GM12878 (cell line): Measurements from ENCODE around the gene SCAMP4. TPM values are rescaled to one million over a fixed set of nuclear protein-coding genes. Genes with fewer than 3 reads are reported as not detected.

Experiments used
- ATAC-seq: fragments of 200-7000 bp; cut with Tn5 transposase; 3 replicates; pipeline ENCODE4 v1.9.1; 2020; ENCODE audit warnings: mild to moderate bottlenecking, moderate library complexity
- BruUV-seq: library from RNA; stranded (reverse); fragments of 400-500 nt; replicated peaks from 2 replicates; lab custom pipeline; 2021; lab: Mats Ljungman, UMichigan
- CTCF ChIA-PET: fragments of 300-600 bp; sonication (Branson Sonifier 250); formaldehyde crosslinking; extraction: SDS; loops from one replicate; lab custom pipeline; 2021; ENCODE audit warnings: inconsistent platforms; lab: Yijun Ruan, JAX
- POLR2A ChIA-PET: fragments of 350-600 bp; formaldehyde crosslinking; extraction: SDS; loops from one replicate; lab custom pipeline; 2021; ENCODE audit warnings: inconsistent platforms; lab: Charles Lee
- RAD21 ChIA-PET: fragments of 300-600 bp; sonication (Branson Sonifier 250); formaldehyde crosslinking; loops from one replicate; lab custom pipeline; 2023; ENCODE audit warnings: antibody characterized with exemption; ENCODE audit not compliant: unreplicated experiment; lab: Charles Lee
- SMC1A ChIA-PET: fragments of 300-600 bp; sonication (Branson Sonifier 250); formaldehyde crosslinking; loops from one replicate; lab custom pipeline; 2023; ENCODE audit not compliant: unreplicated experiment, uncharacterized antibody; lab: Charles Lee
- DNase-seq: peaks from one replicate; pipeline ENCODE4 v3.0.0-alpha.2; 2011; ENCODE audit warnings: low read depth, low spot score
- FAIRE-seq: peaks from 3 replicates; lab custom pipeline; 2011; peaks lifted over from hg19 to GRCh38; lab: Jason Lieb, UNC
- H2AFZ ChIP-seq: 2 replicates; pipeline ENCODE4 v1.6.0; 2011; ENCODE audit warnings: low read depth, low read length, control low read depth; ENCODE audit not compliant: control insufficient read depth
- H3K27ac ChIP-seq: 2 replicates; pipeline ENCODE4 v1.5.1; 2011; ENCODE audit warnings: control low read depth; ENCODE audit not compliant: control insufficient read depth, insufficient read depth
- H3K27me3 ChIP-seq, 2 experiments: replicated peaks in 1 of 2; 2 replicates each; pipeline versions ENCODE4 v1.6.0 to v1.6.1; 2011; ENCODE audit warnings: low read length in 1 of 2; ENCODE audit not compliant: control insufficient read depth in 2 of 2, insufficient read depth in 2 of 2
- H3K36me3 ChIP-seq, 2 experiments: 2 replicates each; pipeline ENCODE4 v1.5.1; 2011; ENCODE audit warnings: low read length in 1 of 2; ENCODE audit not compliant: control insufficient read depth in 2 of 2, insufficient read depth in 2 of 2
- H3K4me1 ChIP-seq: 2 replicates; pipeline ENCODE4 v1.6.1; 2011; ENCODE audit warnings: mild to moderate bottlenecking, low read length, moderate library complexity, mixed read lengths; ENCODE audit not compliant: control insufficient read depth, insufficient read depth
- H3K4me2 ChIP-seq: 2 replicates; pipeline ENCODE4 v1.6.0; 2011; ENCODE audit warnings: control low read depth; ENCODE audit not compliant: control insufficient read depth, insufficient read depth
- H3K4me3 ChIP-seq: fragments of 200-600 bp; sonication (generic); 2 replicates; pipeline ENCODE4 v1.5.1; 2016
- H3K79me2 ChIP-seq: 2 replicates; pipeline ENCODE4 v1.6.0; 2011; ENCODE audit warnings: low read length; ENCODE audit not compliant: control insufficient read depth, insufficient read depth
- H3K9ac ChIP-seq: 2 replicates; pipeline ENCODE4 v1.8.0; 2011; ENCODE audit warnings: low read length, control low read depth, mixed read lengths; ENCODE audit not compliant: control insufficient read depth, insufficient read depth
- H3K9me3 ChIP-seq: replicated peaks from 3 replicates; pipeline ENCODE4 v1.5.1; 2011; ENCODE audit warnings: mild to moderate bottlenecking, low read length; ENCODE audit not compliant: control insufficient read depth, insufficient read depth
- H4K20me1 ChIP-seq: 2 replicates; pipeline ENCODE4 v1.6.0; 2011; ENCODE audit not compliant: control insufficient read depth, insufficient read depth
- BHLHE40 ChIP-seq, 2 experiments: fragments of 450-650 bp in 1 of 2; IDR thresholded peaks; 2 replicates each; pipeline ENCODE4 v1.6.1; 2011 to 2017; ENCODE audit warnings: low read depth in 2 of 2, borderline replicate concordance in 1 of 2, improper control_type of control experiment in 1 of 2, low read length in 1 of 2, mild to moderate bottlenecking in 1 of 2
- CREM ChIP-seq: IDR thresholded peaks from 2 replicates; pipeline ENCODE4 v1.6.1; 2014; ENCODE audit warnings: antibody characterized with exemption, low read depth
- IKZF2 ChIP-seq, 2 experiments: fragments of 450-650 bp; IDR thresholded peaks; 2 replicates each; pipeline ENCODE4 v1.6.1; 2017; ENCODE audit warnings: mild to moderate bottlenecking in 2 of 2, moderate library complexity in 2 of 2
- PAX5 ChIP-seq: IDR thresholded peaks from 2 replicates; pipeline ENCODE4 v1.6.1; 2011; ENCODE audit warnings: low read depth, low read length, borderline replicate concordance
- RCOR1 ChIP-seq: conservative IDR thresholded peaks from 2 replicates; pipeline ENCODE4 v1.6.1; 2012; ENCODE audit warnings: low read depth, low read length, improper control_type of control experiment
- SIX5 ChIP-seq: IDR thresholded peaks from 2 replicates; pipeline ENCODE4 v1.6.1; 2011; ENCODE audit warnings: mild to moderate bottlenecking, low read depth, low read length, moderate library complexity; ENCODE audit not compliant: severe bottlenecking
- SMC3 ChIP-seq: IDR thresholded peaks from 2 replicates; pipeline ENCODE4 v1.6.1; 2011; ENCODE audit warnings: low read length, improper control_type of control experiment, borderline replicate concordance
- SUZ12 ChIP-seq: fragments of 200-600 bp; sonication (generic); IDR thresholded peaks from one replicate; pipeline ENCODE4 v1.6.1; 2018; ENCODE audit warnings: antibody characterized with exemption, mild to moderate bottlenecking; ENCODE audit not compliant: unreplicated experiment
- WGBS: methylation state at CpG from one replicate; pipeline ENCODE4 v1.1.6; 2016; ENCODE audit warnings: low lambda C conversion rate; ENCODE audit not compliant: insufficient replicate concordance, insufficient coverage; ENCODE audit errors: missing lambda C conversion rate; 5-methylcytosine and 5-hydroxymethylcytosine counted together
- in situ Hi-C: fragments of 300-500 bp; cut with MboI; formaldehyde crosslinking; loops from 9 replicates; pipeline ENCODE4 v1.14.3; 2018; ENCODE audit warnings: mixed read lengths
- intact Hi-C: fragments of 100-400 bp; cut with micrococcal nuclease; formaldehyde crosslinking; loops from one replicate; pipeline ENCODE4 v1.14.2; 2022; ENCODE audit not compliant: unreplicated experiment
- polyA plus RNA-seq, 11 experiments: library from polyadenylated mRNA; depleted of rRNA in 4 of 11; unstranded in 6 of 11; stranded (reverse) in 5 of 11; fragments of >200 nt; fragmentation: Nextera tagmentation in 4 of 11; fragmentation: Illumina TruSeq in 1 of 11; extraction: Ambion mirVana in 4 of 11; extraction: Trizol in 1 of 11; gene quantifications; 1 replicate in 1 of 11; 2 replicates in 10 of 11; pipeline versions ENCODE4 v1.2.1 to v1.2.3, GENCODE V29; 2011 to 2016; ENCODE audit warnings: inconsistent platforms in 2 of 11, missing spikeins in 2 of 11, low read depth in 1 of 11
- total RNA-seq, 4 experiments: library from RNA; depleted of rRNA in 3 of 4; stranded (reverse); fragments of >200 nt in 3 of 4; fragmentation: Illumina TruSeq in 1 of 4; extraction: Trizol in 1 of 4; gene quantifications; 2 replicates each; pipeline versions ENCODE4 v1.2.1 to v1.2.3, GENCODE V29; 2013 to 2021
- TF ChIP-seq, protein P1 (sequence below): fragments of 450-650 bp; formaldehyde crosslinking; IDR thresholded peaks from 2 replicates; pipeline ENCODE4 v1.4.0; 2020; ENCODE audit warnings: mild to moderate bottlenecking, moderate library complexity
- TF ChIP-seq, protein P2 (sequence below): fragments of 450-650 bp; formaldehyde crosslinking; IDR thresholded peaks from 2 replicates; pipeline ENCODE4 v1.4.0; 2022; ENCODE audit warnings: mild to moderate bottlenecking, moderate library complexity
- TF ChIP-seq, protein P3 (sequence below): fragments of 450-650 bp; IDR thresholded peaks from 2 replicates; pipeline ENCODE4 v1.6.1; 2014; ENCODE audit warnings: mild to moderate bottlenecking

SCAMP4 gene
- total and polyA plus RNA-seq, 10 of the 15 experiments (the other 5 are each of a cell fraction or from before 2014, with no cell fraction given), result 0.63 to 34.7 (median 12.8) TPM

DNA sequence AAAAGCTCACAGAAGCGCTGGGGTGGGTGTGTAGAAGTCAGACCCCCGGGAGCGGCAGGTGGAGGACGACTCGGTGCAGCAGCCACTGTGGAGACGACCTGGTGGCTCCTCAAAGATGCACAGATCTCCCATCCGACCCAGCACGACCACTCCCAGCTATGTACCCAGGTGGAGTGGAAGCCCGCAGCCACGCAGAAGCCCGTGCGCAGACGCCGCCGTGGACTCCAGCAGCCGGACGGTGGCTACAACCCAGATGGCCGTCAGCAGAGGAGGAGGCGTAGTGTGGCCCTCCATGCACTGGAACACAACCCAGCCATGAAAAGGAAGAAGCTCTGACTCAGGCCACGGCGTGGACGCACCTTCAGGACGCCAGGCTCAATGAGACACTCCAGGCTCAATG is 57.5 kb downstream of the SCAMP4 start:
- SMC1A ChIA-PET, result no interaction called here
- DNase-seq (no peak), FAIRE-seq (no peak), ATAC-seq (no peak)
- Histone ChIP-seq H3K27me3 (no peaks in the 10 kb centered on the region), H3K79me2 (peaks cover 5% of the 10 kb centered on the region), H2AFZ (no peak overlapping the region), H3K36me3 (peaks cover 5 to 8% of the 10 kb centered on the region in 2 experiments; a peak in 3 of 4 replicates), H4K20me1 (no peaks in the 10 kb centered on the region; the same call in 1 of the 2 replicates), H3K9ac (no peak overlapping the region), H3K27ac (no peak overlapping the region), H3K4me1 (no peaks in the 10 kb centered on the region), H3K4me3 (no peak overlapping the region), H3K9me3 (no peaks in the 10 kb centered on the region), H3K4me2 (no peak overlapping the region)
- RAD21 ChIA-PET, result no interaction called here
- CTCF ChIA-PET, result no interaction called here
- no peak for TF ChIP-seq CREM
- no peak for TF ChIP-seq RCOR1
- TF ChIP-seq SUZ12, result no peak
- TF ChIP-seq SIX5, result no peak
- no peak for TF ChIP-seq PAX5
- TF ChIP-seq BHLHE40 (IDR thresholded peaks at IDR 0.05; ENCODE audit: borderline replicate concordance in 1 of 2, low read depth in 2 of 2, low read length in 1 of 2), result no peak
- no peak for TF ChIP-seq IKZF2 (IDR thresholded peaks at IDR 0.05)
- TF ChIP-seq, protein P1, sequence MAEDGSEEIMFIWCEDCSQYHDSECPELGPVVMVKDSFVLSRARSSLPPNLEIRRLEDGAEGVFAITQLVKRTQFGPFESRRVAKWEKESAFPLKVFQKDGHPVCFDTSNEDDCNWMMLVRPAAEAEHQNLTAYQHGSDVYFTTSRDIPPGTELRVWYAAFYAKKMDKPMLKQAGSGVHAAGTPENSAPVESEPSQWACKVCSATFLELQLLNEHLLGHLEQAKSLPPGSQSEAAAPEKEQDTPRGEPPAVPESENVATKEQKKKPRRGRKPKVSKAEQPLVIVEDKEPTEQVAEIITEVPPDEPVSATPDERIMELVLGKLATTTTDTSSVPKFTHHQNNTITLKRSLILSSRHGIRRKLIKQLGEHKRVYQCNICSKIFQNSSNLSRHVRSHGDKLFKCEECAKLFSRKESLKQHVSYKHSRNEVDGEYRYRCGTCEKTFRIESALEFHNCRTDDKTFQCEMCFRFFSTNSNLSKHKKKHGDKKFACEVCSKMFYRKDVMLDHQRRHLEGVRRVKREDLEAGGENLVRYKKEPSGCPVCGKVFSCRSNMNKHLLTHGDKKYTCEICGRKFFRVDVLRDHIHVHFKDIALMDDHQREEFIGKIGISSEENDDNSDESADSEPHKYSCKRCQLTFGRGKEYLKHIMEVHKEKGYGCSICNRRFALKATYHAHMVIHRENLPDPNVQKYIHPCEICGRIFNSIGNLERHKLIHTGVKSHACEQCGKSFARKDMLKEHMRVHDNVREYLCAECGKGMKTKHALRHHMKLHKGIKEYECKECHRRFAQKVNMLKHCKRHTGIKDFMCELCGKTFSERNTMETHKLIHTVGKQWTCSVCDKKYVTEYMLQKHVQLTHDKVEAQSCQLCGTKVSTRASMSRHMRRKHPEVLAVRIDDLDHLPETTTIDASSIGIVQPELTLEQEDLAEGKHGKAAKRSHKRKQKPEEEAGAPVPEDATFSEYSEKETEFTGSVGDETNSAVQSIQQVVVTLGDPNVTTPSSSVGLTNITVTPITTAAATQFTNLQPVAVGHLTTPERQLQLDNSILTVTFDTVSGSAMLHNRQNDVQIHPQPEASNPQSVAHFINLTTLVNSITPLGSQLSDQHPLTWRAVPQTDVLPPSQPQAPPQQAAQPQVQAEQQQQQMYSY (CRISPR knock-in tag), result no peak
- TF ChIP-seq, protein P2, sequence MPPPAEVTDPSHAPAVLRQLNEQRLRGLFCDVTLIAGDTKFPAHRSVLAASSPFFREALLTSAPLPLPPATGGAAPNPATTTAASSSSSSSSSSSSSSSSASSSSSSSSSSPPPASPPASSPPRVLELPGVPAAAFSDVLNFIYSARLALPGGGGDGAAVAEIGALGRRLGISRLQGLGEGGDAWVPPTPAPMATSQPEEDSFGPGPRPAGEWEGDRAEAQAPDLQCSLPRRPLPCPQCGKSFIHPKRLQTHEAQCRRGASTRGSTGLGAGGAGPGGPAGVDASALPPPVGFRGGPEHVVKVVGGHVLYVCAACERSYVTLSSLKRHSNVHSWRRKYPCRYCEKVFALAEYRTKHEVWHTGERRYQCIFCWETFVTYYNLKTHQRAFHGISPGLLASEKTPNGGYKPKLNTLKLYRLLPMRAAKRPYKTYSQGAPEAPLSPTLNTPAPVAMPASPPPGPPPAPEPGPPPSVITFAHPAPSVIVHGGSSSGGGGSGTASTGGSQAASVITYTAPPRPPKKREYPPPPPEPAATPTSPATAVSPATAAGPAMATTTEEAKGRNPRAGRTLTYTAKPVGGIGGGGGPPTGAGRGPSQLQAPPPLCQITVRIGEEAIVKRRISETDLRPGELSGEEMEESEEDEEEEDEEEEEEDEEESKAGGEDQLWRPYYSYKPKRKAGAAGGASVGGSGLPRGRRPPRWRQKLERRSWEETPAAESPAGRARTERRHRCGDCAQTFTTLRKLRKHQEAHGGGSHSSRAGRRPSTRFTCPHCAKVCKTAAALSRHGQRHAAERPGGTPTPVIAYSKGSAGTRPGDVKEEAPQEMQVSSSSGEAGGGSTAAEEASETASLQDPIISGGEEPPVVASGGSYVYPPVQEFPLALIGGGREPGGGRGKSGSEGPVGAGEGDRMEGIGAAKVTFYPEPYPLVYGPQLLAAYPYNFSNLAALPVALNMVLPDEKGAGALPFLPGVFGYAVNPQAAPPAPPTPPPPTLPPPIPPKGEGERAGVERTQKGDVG, result no peak
- TF ChIP-seq SMC3, result no peak
- TF ChIP-seq, protein P3, sequence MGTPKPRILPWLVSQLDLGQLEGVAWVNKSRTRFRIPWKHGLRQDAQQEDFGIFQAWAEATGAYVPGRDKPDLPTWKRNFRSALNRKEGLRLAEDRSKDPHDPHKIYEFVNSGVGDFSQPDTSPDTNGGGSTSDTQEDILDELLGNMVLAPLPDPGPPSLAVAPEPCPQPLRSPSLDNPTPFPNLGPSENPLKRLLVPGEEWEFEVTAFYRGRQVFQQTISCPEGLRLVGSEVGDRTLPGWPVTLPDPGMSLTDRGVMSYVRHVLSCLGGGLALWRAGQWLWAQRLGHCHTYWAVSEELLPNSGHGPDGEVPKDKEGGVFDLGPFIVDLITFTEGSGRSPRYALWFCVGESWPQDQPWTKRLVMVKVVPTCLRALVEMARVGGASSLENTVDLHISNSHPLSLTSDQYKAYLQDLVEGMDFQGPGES, result no peak
- 94% methylated on average over 23 of the region's 23 CpGs for WGBS
- in situ Hi-C loops (no loop called here), intact Hi-C loops (no loop called here)
- BruUV-seq, result no TSS peak
- POLR2A ChIA-PET, result no interaction called here
